Fibroblast of skin of abdomen (primary cell): Measurements from ENCODE around the gene BPIFB2.
"Not testable (repeated sequence)": the region's sequence is repeated elsewhere in the genome, so short reads cannot be mapped to it uniquely, and the experiment has no call there.

Experiments used
- DNase-seq: peaks from one replicate; pipeline ENCODE4 v3.0.0-alpha.2; 2013

BPIFB2 gene

GRCh38 chr20:32970973-32971300 is 36.6 kb upstream of the BPIFB2 start:
- no peak for DNase-seq

GRCh38 chr20:32971703-32972161 is 35.8 kb upstream of the BPIFB2 start:
- DNase-seq: no peak

GRCh38 chr20:32972181-32973076 is 35.1 kb upstream of the BPIFB2 start:
- DNase-seq: no peak

GRCh38 chr20:32973077-32973717 is 34.3 kb upstream of the BPIFB2 start:
- DNase-seq: no peak

- not testable (repeated sequence) for DNase-seq
These were observed 33.1 kb upstream of the BPIFB2 start for GRCh38 chr20:32974204-32975064.

- DNase-seq: not testable (repeated sequence)
These were observed 32.4 kb upstream of the BPIFB2 start for GRCh38 chr20:32975121-32975520.

- no peak for DNase-seq
These were observed 31.5 kb upstream of the BPIFB2 start for GRCh38 chr20:32975698-32976674.

- DNase-seq: no peak
These were observed 30.8 kb upstream of the BPIFB2 start for GRCh38 chr20:32976746-32977145.

- no peak for DNase-seq
These were observed 30.1 kb upstream of the BPIFB2 start for GRCh38 chr20:32977281-32978008.

- no peak for DNase-seq
These were observed 29.5 kb upstream of the BPIFB2 start for GRCh38 chr20:32978009-32978335.

GRCh38 chr20:32979201-32979998 is 28.1 kb upstream of the BPIFB2 start:
- no peak for DNase-seq

- DNase-seq: no peak
These were observed 27.2 kb upstream of the BPIFB2 start for GRCh38 chr20:32980131-32980941.

- DNase-seq: no peak
These were observed 26.5 kb upstream of the BPIFB2 start for GRCh38 chr20:32980990-32981389.

- DNase-seq: no peak
These were observed 24.7 kb upstream of the BPIFB2 start for GRCh38 chr20:32982617-32983458.

GRCh38 chr20:32983459-32984112 is 23.9 kb upstream of the BPIFB2 start:
- no peak for DNase-seq

- no peak for DNase-seq
These were observed 23.3 kb upstream of the BPIFB2 start for GRCh38 chr20:32984196-32984595.

- DNase-seq: no peak
These were observed 22.7 kb upstream of the BPIFB2 start for GRCh38 chr20:32984631-32985354.
